ENCODE measurements around the gene RAB31.

- TF ChIP-seq CTCF (IDR thresholded peaks at IDR 0.05) (no peak), POLR2A (IDR thresholded peaks at IDR 0.05) (peak in 1 of 2 donors; percentile 11)
These were observed 146.9 kb downstream of the RAB31 start for GRCh38 chr18:9854801-9855676.
